Measurements from ENCODE around the gene NCSTN. TPM values are rescaled to one million over a fixed set of nuclear protein-coding genes. Genes with fewer than 3 reads are reported as not detected.

NCSTN gene
- total and polyA plus RNA-seq, 9 of the 15 experiments (the other 6 are each of a cell fraction or from before 2014, with no cell fraction given), result 21.3 to 91.1 (median 57.9) TPM

GRCh38 chr1:160342953-160343869 is at the start of gene NCSTN, which contains the start of gene COPA (continued):
- TF ChIP-seq RREB1 (CRISPR knock-in tag; IDR thresholded peaks at IDR 0.05) (no peak), ZNF77 (CRISPR knock-in tag; IDR thresholded peaks at IDR 0.05) (no peak), SMARCB1 (IDR thresholded peaks at IDR 0.05; ENCODE audit: insufficient read length, low read depth) (no peak), ZNF79 (CRISPR knock-in tag; IDR thresholded peaks at IDR 0.05; ENCODE audit: low read depth) (no peak), PPARD (CRISPR knock-in tag; IDR thresholded peaks at IDR 0.05) (no peak), ZNF511 (CRISPR knock-in tag; IDR thresholded peaks at IDR 0.05) (peak; percentile 45; the same call in 1 of the 2 replicates), SETDB1 (IDR thresholded peaks at IDR 0.05; ENCODE audit: low read length) (no peak), FOXA3 (CRISPR knock-in tag; conservative IDR thresholded peaks at IDR 0.05 in 1 of 2, IDR thresholded peaks at IDR 0.05 in 1 of 2) (peak in 1 of 2 experiments; percentile 46; a peak in 2 of 4 replicates), KDM1A (IDR thresholded peaks at IDR 0.05) (no peak), ZNF551 (CRISPR knock-in tag; IDR thresholded peaks at IDR 0.05) (no peak), ZNF695 (CRISPR knock-in tag; IDR thresholded peaks at IDR 0.05) (no peak), ELK1 (CRISPR knock-in tag; IDR thresholded peaks at IDR 0.05) (no peak), KAT7 (CRISPR knock-in tag; IDR thresholded peaks at IDR 0.05; ENCODE audit: borderline replicate concordance) (no peak; the same call in 1 of the 2 replicates), HES1 (IDR thresholded peaks at IDR 0.05; ENCODE audit: low read depth) (no peak), POLR3G (IDR thresholded peaks at IDR 0.05; ENCODE audit: extremely low read depth, insufficient read length, insufficient replicate concordance) (no peak), ZNF699 (CRISPR knock-in tag; IDR thresholded peaks at IDR 0.05; ENCODE audit: insufficient replicate concordance) (no peak), SRF (CRISPR knock-in tag; IDR thresholded peaks at IDR 0.05) (0 out of 4 replicates have a peak, but pooled peaks of 1 of the 2 experiments have one; percentile 37), TARDBP (IDR thresholded peaks at IDR 0.05) (peak; percentile 73; the same call in 1 of the 2 replicates), LARP7 (IDR thresholded peaks at IDR 0.05) (peak; percentile 47; the same call in 1 of the 2 replicates)
